Neuronal stem cell (in vitro differentiated cells): ENCODE data around the gene CYB561A3. TPM values are rescaled to one million over a fixed set of nuclear protein-coding genes. Genes with fewer than 3 reads are reported as not detected.

Experiments
- DNase-seq: peaks from one replicate; pipeline ENCODE4 v3.0.0-alpha.2; 2013; ENCODE audit warnings: low spot score
- H2AFZ ChIP-seq: one replicate; pipeline ENCODE4 v1.6.1; 2013; ENCODE audit warnings: mild to moderate bottlenecking, low read length, inconsistent platforms
- H2AK5ac ChIP-seq: 2 replicates; pipeline ENCODE4 v1.6.1; 2013; ENCODE audit warnings: low read depth, mild to moderate bottlenecking, inconsistent platforms, low read length, moderate library complexity, mixed read lengths
- H2BK120ac ChIP-seq: 2 replicates; pipeline ENCODE4 v1.6.1; 2013; ENCODE audit warnings: low read depth, mild to moderate bottlenecking, inconsistent platforms, low read length, moderate library complexity, mixed read lengths
- H2BK12ac ChIP-seq: one replicate; pipeline ENCODE4 v1.6.1; 2013; ENCODE audit warnings: low read length, inconsistent platforms
- H2BK15ac ChIP-seq: 2 replicates; pipeline ENCODE4 v1.6.1; 2013; ENCODE audit warnings: mild to moderate bottlenecking, low read length, inconsistent platforms, mixed read lengths
- H2BK5ac ChIP-seq: one replicate; pipeline ENCODE4 v1.6.1; 2013; ENCODE audit warnings: inconsistent platforms, mild to moderate bottlenecking, low read length, moderate library complexity
- H3K14ac ChIP-seq: one replicate; pipeline ENCODE4 v1.6.1; 2013; ENCODE audit warnings: low read length, inconsistent platforms
- H3K18ac ChIP-seq: 2 replicates; pipeline ENCODE4 v1.6.1; 2013; ENCODE audit warnings: low read length, inconsistent platforms
- H3K23ac ChIP-seq: 2 replicates; pipeline ENCODE4 v1.6.1; 2013; ENCODE audit warnings: low read depth, mild to moderate bottlenecking, mixed read lengths, low read length, inconsistent platforms; ENCODE audit not compliant: poor library complexity
- H3K27ac ChIP-seq: replicated peaks from 3 replicates; pipeline ENCODE4 v1.5.1; 2013; ENCODE audit warnings: low read length, inconsistent platforms
- H3K27me3 ChIP-seq, 3 experiments: 2 replicates each; pipeline ENCODE4 v1.6.1; 2013; ENCODE audit warnings: low read length in 3 of 3, mild to moderate bottlenecking in 2 of 3, inconsistent platforms in 1 of 3, low read depth in 1 of 3, mixed read lengths in 1 of 3, moderate library complexity in 1 of 3; ENCODE audit not compliant: control insufficient read depth in 3 of 3, insufficient read depth in 3 of 3
- H3K36me3 ChIP-seq, 2 donors: replicated peaks in 1 of 2; 2 replicates each; pipeline ENCODE4 v1.6.1; 2013; ENCODE audit warnings: low read length in 2 of 2; ENCODE audit not compliant: control insufficient read depth in 2 of 2, insufficient read depth in 2 of 2
- H3K4ac ChIP-seq: 2 replicates; pipeline ENCODE4 v1.6.1; 2013; ENCODE audit warnings: inconsistent platforms, mild to moderate bottlenecking, low read length, moderate library complexity
- H3K4me1 ChIP-seq, 2 donors: 1 replicate in 1 of 2; 2 replicates in 1 of 2; pipeline ENCODE4 v1.6.1; 2013; ENCODE audit warnings: low read length in 2 of 2, low read depth in 1 of 2; ENCODE audit not compliant: control insufficient read depth in 2 of 2, insufficient read depth in 1 of 2
- H3K4me2 ChIP-seq: one replicate; pipeline ENCODE4 v1.6.1; 2013; ENCODE audit warnings: mild to moderate bottlenecking, low read length, inconsistent platforms; ENCODE audit not compliant: insufficient read depth, poor library complexity, severe bottlenecking
- H3K4me3 ChIP-seq, 2 donors: 2 replicates each; pipeline ENCODE4 v1.5.1; 2013; ENCODE audit warnings: low read length in 2 of 2, mild to moderate bottlenecking in 2 of 2, inconsistent platforms in 1 of 2, moderate library complexity in 1 of 2
- H3K79me1 ChIP-seq: one replicate; pipeline ENCODE4 v1.6.1; 2013; ENCODE audit warnings: low read depth, mild to moderate bottlenecking, inconsistent platforms, low read length, moderate library complexity
- H3K9ac ChIP-seq: one replicate; pipeline ENCODE4 v1.6.1; 2013; ENCODE audit warnings: mild to moderate bottlenecking, low read depth, low read length, inconsistent platforms; ENCODE audit not compliant: poor library complexity
- H3K9me3 ChIP-seq, 2 donors: replicated peaks in 1 of 2; 2 replicates each; pipeline versions ENCODE3 to v1.6.1; 2013; ENCODE audit warnings: low read length in 2 of 2, mild to moderate bottlenecking in 2 of 2, inconsistent platforms in 1 of 2, low read depth in 1 of 2, mixed read lengths in 1 of 2, moderate library complexity in 1 of 2; ENCODE audit not compliant: control insufficient read depth in 2 of 2, insufficient read depth in 1 of 2
- H4K8ac ChIP-seq: one replicate; pipeline ENCODE4 v1.6.1; 2013; ENCODE audit warnings: low read depth, mild to moderate bottlenecking, inconsistent platforms, low read length, moderate library complexity
- H4K91ac ChIP-seq: one replicate; pipeline ENCODE4 v1.6.1; 2013; ENCODE audit warnings: low read length, low read depth, mild to moderate bottlenecking, inconsistent platforms; ENCODE audit not compliant: poor library complexity
- WGBS, 2 donors: extraction: QIAGEN DNeasy Blood & Tissue Kit; methylation state at CpG; one replicate each; pipeline ENCODE4 v1.1.7; 2013; ENCODE audit warnings: missing lambda C conversion rate in 2 of 2, mixed read lengths in 1 of 2; ENCODE audit not compliant: insufficient read length in 2 of 2, insufficient replicate concordance in 1 of 2; ENCODE audit errors: extremely low coverage in 2 of 2; 5-methylcytosine and 5-hydroxymethylcytosine counted together
- polyA plus RNA-seq, 2 experiments: library from polyadenylated mRNA; stranded (reverse); fragments of 200-250 nt; gene quantifications; one replicate each; pipeline ENCODE4 v1.2.3, GENCODE V29; 2013

Gene CYB561A3
- polyA plus RNA-seq (2013, experiment 1 of 2): 7.0 TPM
- polyA plus RNA-seq (2013, experiment 2 of 2): 6.3 TPM

DNA sequence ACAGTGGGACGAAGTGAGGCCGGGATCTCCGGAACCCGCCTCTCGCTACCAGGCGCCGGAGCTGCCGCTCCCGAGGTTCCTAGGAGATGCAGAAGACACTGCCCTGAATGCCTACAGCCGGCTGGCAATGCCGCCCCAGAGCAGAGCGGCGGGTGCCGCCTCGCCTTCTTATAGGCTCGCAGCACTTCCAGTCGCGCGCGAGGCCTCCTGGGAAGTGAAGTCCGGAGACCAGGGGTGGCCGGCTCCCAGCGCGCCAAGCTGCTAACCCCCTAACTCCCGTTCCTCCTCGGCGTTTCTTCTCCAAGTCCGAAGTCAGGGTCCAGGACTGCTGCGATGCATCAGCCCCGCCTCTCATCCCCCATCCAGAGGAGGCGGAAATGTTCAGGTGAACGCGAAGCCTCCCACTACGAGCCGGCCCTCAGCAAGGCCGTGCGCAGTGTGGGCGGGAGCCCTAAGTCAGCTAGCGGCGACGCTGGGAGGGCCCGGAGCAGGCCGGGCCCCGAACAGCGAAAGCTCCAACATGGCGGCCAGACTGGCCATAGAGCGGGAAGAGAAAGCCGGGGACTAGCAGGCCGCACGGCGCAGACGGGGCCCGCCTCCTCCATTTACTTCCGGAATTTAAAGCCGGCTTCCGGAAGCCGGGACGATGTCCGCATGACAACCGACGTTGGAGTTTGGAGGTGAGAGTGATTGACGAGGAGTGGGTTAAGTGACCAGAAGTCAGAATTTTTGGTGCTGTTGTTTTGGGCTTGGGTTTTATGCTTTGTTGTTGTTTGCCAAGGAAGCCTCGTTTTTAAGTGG is at the start of gene CYB561A3, which contains the start of gene TMEM138:
Gene CYB561A3 (minus strand): TSS at position 142 of the 801 bp plus-strand sequence. CDS start 5,169 bp downstream, outside the sequence.
Gene TMEM138 (plus strand): TSS at position 634 of the 801 bp plus-strand sequence. CDS start 2,017 bp downstream, outside the sequence.
- H3K4me3 ChIP-seq: peak within 1 kb of the TSS; percentile 94 to 98
- peak within 1 kb of the TSS; percentile 90 for H2BK120ac ChIP-seq
- H2BK12ac ChIP-seq: no peak within 1 kb of the TSS

GRCh38 chr11:61406991-61407728 is 45.5 kb upstream of the CYB561A3 start:
- H3K4me2 ChIP-seq: no peak overlapping the region
- WGBS, 2 donors: no CpG with 5 or more reads among the region's 5 CpGs

More for the DNA sequence above, at the start of gene CYB561A3, which contains the start of gene TMEM138:
- H4K8ac ChIP-seq: peak within 1 kb of the TSS; percentile 99
- peak within 1 kb of the TSS; percentile 78 for H2AK5ac ChIP-seq
- peak within 1 kb of the TSS; percentile 99 for H3K4ac ChIP-seq
- peak within 1 kb of the TSS; percentile 100 for H3K18ac ChIP-seq
- H3K27ac ChIP-seq: peak within 1 kb of the TSS; percentile 100
- H2AFZ ChIP-seq: peak within 1 kb of the TSS; percentile 98
- peak; percentile 87 for DNase-seq
- WGBS, 2 donors: no CpG with 5 or more reads among the region's 63 CpGs
- H3K23ac ChIP-seq: peak within 1 kb of the TSS; percentile 98
- H3K14ac ChIP-seq: peak within 1 kb of the TSS; percentile 98
- peak within 1 kb of the TSS; percentile 97 for H3K9ac ChIP-seq
- H3K9me3 ChIP-seq: no peaks in the 10 kb centered on the region
- H2BK5ac ChIP-seq: peak within 1 kb of the TSS; percentile 98
- H3K79me1 ChIP-seq: peaks cover 4% of the 10 kb centered on the region
- peak within 1 kb of the TSS; percentile 76 for H2BK15ac ChIP-seq
- H4K91ac ChIP-seq: peak within 1 kb of the TSS; percentile 99
- H3K36me3 ChIP-seq: peaks cover 16 to 38% of the 10 kb centered on the region in 2 donors
- no peaks in the 10 kb centered on the region for H3K27me3 ChIP-seq
- H3K4me2 ChIP-seq: peak within 1 kb of the TSS; percentile 79
- H3K4me1 ChIP-seq: peaks cover 2 to 4% of the 10 kb centered on the region in 2 donors

DNA sequence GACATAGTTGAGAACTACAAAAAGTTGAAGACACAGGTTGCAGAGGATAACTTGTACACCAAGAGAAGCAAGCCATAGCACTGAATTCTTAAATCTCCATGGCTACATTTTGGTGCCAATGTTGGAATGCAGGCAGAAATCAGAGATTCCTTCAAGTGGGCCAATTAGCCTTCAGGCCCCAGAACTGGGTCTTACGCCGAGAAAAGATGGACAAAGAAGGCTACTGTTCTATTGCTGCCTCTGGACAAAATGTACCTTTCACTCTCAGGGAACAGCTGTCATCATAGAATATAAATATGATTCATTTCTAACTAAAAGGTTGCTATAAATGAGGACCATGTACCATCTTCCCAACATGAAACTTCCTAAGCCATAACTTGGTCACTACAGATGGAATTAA is 44.4 kb upstream of the CYB561A3 start:
- Histone ChIP-seq H3K27ac (no peak overlapping the region), H3K27me3 (no peaks in the 10 kb centered on the region), H4K8ac (no peak overlapping the region), H4K91ac (no peak overlapping the region), H3K36me3 (peaks cover 50 to 99% of the 10 kb centered on the region in 2 donors), H3K4me1 (no peaks in the 10 kb centered on the region), H2AK5ac (no peak overlapping the region), H2BK120ac (no peak overlapping the region), H3K9me3 (peaks cover 0 to 2% of the 10 kb centered on the region in 2 donors), H2BK15ac (no peak overlapping the region), H3K79me1 (peaks cover 1% of the 10 kb centered on the region), H2AFZ (no peak overlapping the region), H3K18ac (no peak overlapping the region), H2BK5ac (no peak overlapping the region), H3K4me3 (no peak overlapping the region), H3K4ac (no peak overlapping the region), H3K14ac (no peak overlapping the region), H2BK12ac (no peak overlapping the region), H3K23ac (no peak overlapping the region), H3K9ac (no peak overlapping the region), H3K4me2 (no peak overlapping the region)
- no peak for DNase-seq
- WGBS, 2 donors: no CpG with 5 or more reads among the region's 2 CpGs

More at GRCh38 chr11:61406991-61407728, 45.5 kb upstream of the CYB561A3 start:
- H2AFZ ChIP-seq: no peak overlapping the region
- H4K8ac ChIP-seq: no peak overlapping the region
- no peak overlapping the region for H3K18ac ChIP-seq
- no peaks in the 10 kb centered on the region for H3K27me3 ChIP-seq
- H2BK15ac ChIP-seq: no peak overlapping the region
- peaks cover 1% of the 10 kb centered on the region for H3K79me1 ChIP-seq
- no peak overlapping the region for H3K14ac ChIP-seq
- H4K91ac ChIP-seq: no peak overlapping the region
- H2BK5ac ChIP-seq: no peak overlapping the region
- H3K4me3 ChIP-seq: no peak overlapping the region
- no peak overlapping the region for H2AK5ac ChIP-seq
- DNase-seq: no peak
- no peak overlapping the region for H2BK120ac ChIP-seq
- H3K9ac ChIP-seq: peak overlapping the region; percentile 47
- no peak overlapping the region for H2BK12ac ChIP-seq
- no peak overlapping the region for H3K4ac ChIP-seq
- H3K9me3 ChIP-seq: peaks cover 0 to 2% of the 10 kb centered on the region in 2 donors
- H3K4me1 ChIP-seq: no peaks in the 10 kb centered on the region
- H3K27ac ChIP-seq: no peak overlapping the region
- no peak overlapping the region for H3K23ac ChIP-seq
- H3K36me3 ChIP-seq: peaks cover 55 to 99% of the 10 kb centered on the region in 2 donors
